ENCODE data around the gene FBXW5.

The FBXW5 gene

GRCh38 chr9:136980669-136981478 lies 36.3 kb upstream of the FBXW5 start:
- no peak for TF ChIP-seq CTCF (IDR thresholded peaks at IDR 0.05; ENCODE audit: low read depth, low read length)
- H3K4me3 ChIP-seq (ENCODE audit: low read depth, low read length), result no peak overlapping the region

GRCh38 chr9:136979769-136980587 lies 35.4 kb upstream of the FBXW5 start:
- H3K4me3 ChIP-seq (ENCODE audit: low read depth, low read length), result no peak overlapping the region
- TF ChIP-seq CTCF (IDR thresholded peaks at IDR 0.05; ENCODE audit: low read depth, low read length), result no peak

GRCh38 chr9:136978865-136979544 lies 34.5 kb upstream of the FBXW5 start:
- no peak overlapping the region for H3K4me3 ChIP-seq (ENCODE audit: low read depth, low read length)
- TF ChIP-seq CTCF (IDR thresholded peaks at IDR 0.05; ENCODE audit: low read depth, low read length), result no peak

GRCh38 chr9:136978073-136978864 lies 33.7 kb upstream of the FBXW5 start:
- H3K4me3 ChIP-seq (ENCODE audit: low read depth, low read length), result peak overlapping the region; percentile 46

GRCh38 chr9:136977649-136978072 lies 33.1 kb upstream of the FBXW5 start:
- peak overlapping the region; percentile 46 for H3K4me3 ChIP-seq (ENCODE audit: low read depth, low read length)
- TF ChIP-seq CTCF (IDR thresholded peaks at IDR 0.05; ENCODE audit: low read depth, low read length), result no peak

More at GRCh38 chr9:136978073-136978864, 33.7 kb upstream of the FBXW5 start:
- no peak for TF ChIP-seq CTCF (IDR thresholded peaks at IDR 0.05; ENCODE audit: low read depth, low read length)

- peak within 1 kb of the TSS; percentile 46 for H3K4me3 ChIP-seq (ENCODE audit: low read depth, low read length)
- TF ChIP-seq CTCF (IDR thresholded peaks at IDR 0.05; ENCODE audit: low read depth, low read length), result no peak
These were observed 32.7 kb upstream of the FBXW5 start, which contains the start of gene PTGDS for GRCh38 chr9:136977223-136977622. Gene PTGDS (plus strand): TSS chr9:136977504. CDS start chr9:136977579, 75 bp downstream.

Data from WI38 (cell line).